ENCODE measurements around the gene BRSK2.

BRSK2 gene

GRCh38 chr11:1348796-1349326 lies 40.9 kb upstream of the BRSK2 start:
- H3K27me3 ChIP-seq (replicated peaks; ENCODE audit: control insufficient read depth, insufficient read depth, low read length): no peaks in the 10 kb centered on the region
- TF ChIP-seq CTCF (IDR thresholded peaks at IDR 0.05; ENCODE audit: insufficient read depth, low read length, poor library complexity, severe bottlenecking): no peak
- H3K36me3 ChIP-seq (ENCODE audit: control insufficient read depth, insufficient read depth, low read length): no peaks in the 10 kb centered on the region
- no peak for DNase-seq (ENCODE audit: extremely low read depth, insufficient read length)
- no peak overlapping the region for H3K4me3 ChIP-seq (replicated peaks; ENCODE audit: low read depth, low read length)

GRCh38 chr11:1349327-1350041 lies 40.2 kb upstream of the BRSK2 start:
- Histone ChIP-seq H3K4me3 (replicated peaks; ENCODE audit: low read depth, low read length) (no peak overlapping the region), H3K36me3 (ENCODE audit: control insufficient read depth, insufficient read depth, low read length) (no peaks in the 10 kb centered on the region), H3K27me3 (replicated peaks; ENCODE audit: control insufficient read depth, insufficient read depth, low read length) (no peaks in the 10 kb centered on the region)
- TF ChIP-seq CTCF (IDR thresholded peaks at IDR 0.05; ENCODE audit: insufficient read depth, low read length, poor library complexity, severe bottlenecking): no peak
- no peak for DNase-seq (ENCODE audit: extremely low read depth, insufficient read length)

- Histone ChIP-seq H3K36me3 (ENCODE audit: control insufficient read depth, insufficient read depth, low read length) (no peaks in the 10 kb centered on the region), H3K27me3 (replicated peaks; ENCODE audit: control insufficient read depth, insufficient read depth, low read length) (no peaks in the 10 kb centered on the region), H3K4me3 (replicated peaks; ENCODE audit: low read depth, low read length) (no peak overlapping the region)
- no peak for DNase-seq (ENCODE audit: extremely low read depth, insufficient read length)
- TF ChIP-seq CTCF (IDR thresholded peaks at IDR 0.05; ENCODE audit: insufficient read depth, low read length, poor library complexity, severe bottlenecking): no peak
Observed at GRCh38 chr11:1350086-1350725, 39.5 kb upstream of the BRSK2 start.

- Histone ChIP-seq H3K27me3 (replicated peaks; ENCODE audit: control insufficient read depth, insufficient read depth, low read length) (no peaks in the 10 kb centered on the region), H3K4me3 (replicated peaks; ENCODE audit: low read depth, low read length) (no peak overlapping the region), H3K36me3 (ENCODE audit: control insufficient read depth, insufficient read depth, low read length) (no peaks in the 10 kb centered on the region)
- no peak for TF ChIP-seq CTCF (IDR thresholded peaks at IDR 0.05; ENCODE audit: insufficient read depth, low read length, poor library complexity, severe bottlenecking)
- DNase-seq (ENCODE audit: extremely low read depth, insufficient read length): no peak
Observed at GRCh38 chr11:1351278-1351937, 38.3 kb upstream of the BRSK2 start.

- TF ChIP-seq CTCF (IDR thresholded peaks at IDR 0.05; ENCODE audit: insufficient read depth, low read length, poor library complexity, severe bottlenecking): no peak
- Histone ChIP-seq H3K36me3 (ENCODE audit: control insufficient read depth, insufficient read depth, low read length) (no peaks in the 10 kb centered on the region), H3K27me3 (replicated peaks; ENCODE audit: control insufficient read depth, insufficient read depth, low read length) (no peaks in the 10 kb centered on the region), H3K4me3 (replicated peaks; ENCODE audit: low read depth, low read length) (no peak overlapping the region)
- no peak for DNase-seq (ENCODE audit: extremely low read depth, insufficient read length)
Observed at GRCh38 chr11:1352696-1353382, 36.9 kb upstream of the BRSK2 start.

All from GM06990 (cell line).